Measurements from ENCODE around the gene PHOSPHO1.

GRCh38 chr17:49183801-49184200 lies 46.8 kb downstream of the PHOSPHO1 start:
- TF ChIP-seq CTCF (IDR thresholded peaks at IDR 0.05), result no peak
- TF ChIP-seq REST (IDR thresholded peaks at IDR 0.05; ENCODE audit: insufficient read depth in 1 of 2, low read depth in 2 of 2, low read length in 1 of 2), result no peak
- TF ChIP-seq POLR2AphosphoS5 (IDR thresholded peaks at IDR 0.05; ENCODE audit: low read depth, low read length), result no peak
- TF ChIP-seq SIN3A (IDR thresholded peaks at IDR 0.05; ENCODE audit: borderline replicate concordance, insufficient read depth, low read depth, low read length), result no peak
- TF ChIP-seq TCF7L2 (IDR thresholded peaks at IDR 0.05; ENCODE audit: low read depth, low read length), result no peak

Measured in Panc1 (cell line).